ENCODE results near the gene UGT1A8. TPM values are rescaled to one million over a fixed set of nuclear protein-coding genes. Genes with fewer than 3 reads are reported as not detected.

The UGT1A8 gene
- total and polyA plus RNA-seq, 9 of the 15 experiments (the other 6 are each of a cell fraction or from before 2014, with no cell fraction given) = 0.04 TPM; not detected in 8

GRCh38 chr2:233745073-233745755, 127.8 kb downstream of the UGT1A8 start:
- H3K36me3 ChIP-seq (ENCODE audit: control insufficient read depth, insufficient read depth, low read length) = no peaks in the 10 kb centered on the region
- H4K20me1 ChIP-seq (replicated peaks; ENCODE audit: control insufficient read depth, insufficient read depth, low read length) = no peaks in the 10 kb centered on the region
- intact Hi-C loops (cut with micrococcal nuclease) (no loop called here), in situ Hi-C loops (cut with MboI) (no loop called here)
- DNase-seq (ENCODE audit: extremely low read depth in 1 of 4, low spot score in 3 of 4) (no peak), FAIRE-seq (no peak), ATAC-seq (no peak)
- WGBS (ENCODE audit: insufficient coverage, low coverage, missing lambda C conversion rate) = 0% methylated on average over 3 of the region's 5 CpGs
- H3K9ac ChIP-seq (ENCODE audit: insufficient read depth in 1 of 2, low read depth in 2 of 2, low read length in 2 of 2) = no peak overlapping the region
- H3K27me3 ChIP-seq (ENCODE audit: control insufficient read depth in 2 of 2, insufficient read depth in 2 of 2, low read length in 2 of 2) = no peaks in the 10 kb centered on the region
- no peaks in the 10 kb centered on the region for H3K79me2 ChIP-seq (ENCODE audit: control insufficient read depth, insufficient read depth, low read length)
- no peaks in the 10 kb centered on the region for H3K9me3 ChIP-seq (replicated peaks; ENCODE audit: control insufficient read depth, insufficient read depth, low read depth, low read length)
- no peaks in the 10 kb centered on the region for H3K9me1 ChIP-seq (ENCODE audit: control insufficient read depth, insufficient read depth, low read length)
- ChIA-PET CTCF (ENCODE audit: low intra/inter-chr PET ratio) (no interaction called here), POLR2A (no interaction called here)
- peaks cover 0 to 7% of the 10 kb centered on the region in 2 experiments; a peak in 2 of 5 replicates for H3K4me1 ChIP-seq (replicated peaks in 1 of 2; ENCODE audit: control insufficient read depth in 2 of 2, insufficient read depth in 2 of 2, low read length in 2 of 2)
- no TSS peak for BruUV-seq (replicated peaks)
- no peak overlapping the region for H3K27ac ChIP-seq (ENCODE audit: extremely low read depth, low read depth, low read length)
- no peak overlapping the region for H3K4me2 ChIP-seq (ENCODE audit: insufficient read depth, low read length)
- H3K4me3 ChIP-seq = no peak overlapping the region
- H2AFZ ChIP-seq (ENCODE audit: low read depth, low read length) = no peak overlapping the region
- no peak for TF ChIP-seq TRIM24 (IDR thresholded peaks at IDR 0.05)
- TF ChIP-seq BCOR (IDR thresholded peaks at IDR 0.05) = no peak
- TF ChIP-seq, protein P1, sequence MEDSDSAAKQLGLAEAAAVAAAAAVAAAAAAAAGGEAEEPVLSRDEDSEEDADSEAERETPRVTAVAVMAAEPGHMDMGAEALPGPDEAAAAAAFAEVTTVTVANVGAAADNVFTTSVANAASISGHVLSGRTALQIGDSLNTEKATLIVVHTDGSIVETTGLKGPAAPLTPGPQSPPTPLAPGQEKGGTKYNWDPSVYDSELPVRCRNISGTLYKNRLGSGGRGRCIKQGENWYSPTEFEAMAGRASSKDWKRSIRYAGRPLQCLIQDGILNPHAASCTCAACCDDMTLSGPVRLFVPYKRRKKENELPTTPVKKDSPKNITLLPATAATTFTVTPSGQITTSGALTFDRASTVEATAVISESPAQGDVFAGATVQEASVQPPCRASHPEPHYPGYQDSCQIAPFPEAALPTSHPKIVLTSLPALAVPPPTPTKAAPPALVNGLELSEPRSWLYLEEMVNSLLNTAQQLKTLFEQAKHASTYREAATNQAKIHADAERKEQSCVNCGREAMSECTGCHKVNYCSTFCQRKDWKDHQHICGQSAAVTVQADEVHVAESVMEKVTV (CRISPR knock-in tag; IDR thresholded peaks at IDR 0.05) = no peak
- TF ChIP-seq, protein P2, sequence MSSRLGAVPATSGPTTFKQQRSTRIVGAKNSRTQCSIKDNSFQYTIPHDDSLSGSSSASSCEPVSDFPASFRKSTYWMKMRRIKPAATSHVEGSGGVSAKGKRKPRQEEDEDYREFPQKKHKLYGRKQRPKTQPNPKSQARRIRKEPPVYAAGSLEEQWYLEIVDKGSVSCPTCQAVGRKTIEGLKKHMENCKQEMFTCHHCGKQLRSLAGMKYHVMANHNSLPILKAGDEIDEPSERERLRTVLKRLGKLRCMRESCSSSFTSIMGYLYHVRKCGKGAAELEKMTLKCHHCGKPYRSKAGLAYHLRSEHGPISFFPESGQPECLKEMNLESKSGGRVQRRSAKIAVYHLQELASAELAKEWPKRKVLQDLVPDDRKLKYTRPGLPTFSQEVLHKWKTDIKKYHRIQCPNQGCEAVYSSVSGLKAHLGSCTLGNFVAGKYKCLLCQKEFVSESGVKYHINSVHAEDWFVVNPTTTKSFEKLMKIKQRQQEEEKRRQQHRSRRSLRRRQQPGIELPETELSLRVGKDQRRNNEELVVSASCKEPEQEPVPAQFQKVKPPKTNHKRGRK (tag; IDR thresholded peaks at IDR 0.05) = no peak
- no peak for TF ChIP-seq LARP7 (IDR thresholded peaks at IDR 0.05)
- TF ChIP-seq ZNF277 (CRISPR knock-in tag; IDR thresholded peaks at IDR 0.05; ENCODE audit: borderline replicate concordance) = no peak
- TF ChIP-seq RBM34 (IDR thresholded peaks at IDR 0.05; ENCODE audit: borderline replicate concordance, insufficient read depth, low read length) = no peak
- no peak for TF ChIP-seq FOXO4 (CRISPR knock-in tag; IDR thresholded peaks at IDR 0.05)
- no peak for TF ChIP-seq RHOXF2B (CRISPR knock-in tag; conservative IDR thresholded peaks at IDR 0.05)
- no peak for TF ChIP-seq THRB (CRISPR knock-in tag; conservative IDR thresholded peaks at IDR 0.05)
- TF ChIP-seq, protein P3, sequence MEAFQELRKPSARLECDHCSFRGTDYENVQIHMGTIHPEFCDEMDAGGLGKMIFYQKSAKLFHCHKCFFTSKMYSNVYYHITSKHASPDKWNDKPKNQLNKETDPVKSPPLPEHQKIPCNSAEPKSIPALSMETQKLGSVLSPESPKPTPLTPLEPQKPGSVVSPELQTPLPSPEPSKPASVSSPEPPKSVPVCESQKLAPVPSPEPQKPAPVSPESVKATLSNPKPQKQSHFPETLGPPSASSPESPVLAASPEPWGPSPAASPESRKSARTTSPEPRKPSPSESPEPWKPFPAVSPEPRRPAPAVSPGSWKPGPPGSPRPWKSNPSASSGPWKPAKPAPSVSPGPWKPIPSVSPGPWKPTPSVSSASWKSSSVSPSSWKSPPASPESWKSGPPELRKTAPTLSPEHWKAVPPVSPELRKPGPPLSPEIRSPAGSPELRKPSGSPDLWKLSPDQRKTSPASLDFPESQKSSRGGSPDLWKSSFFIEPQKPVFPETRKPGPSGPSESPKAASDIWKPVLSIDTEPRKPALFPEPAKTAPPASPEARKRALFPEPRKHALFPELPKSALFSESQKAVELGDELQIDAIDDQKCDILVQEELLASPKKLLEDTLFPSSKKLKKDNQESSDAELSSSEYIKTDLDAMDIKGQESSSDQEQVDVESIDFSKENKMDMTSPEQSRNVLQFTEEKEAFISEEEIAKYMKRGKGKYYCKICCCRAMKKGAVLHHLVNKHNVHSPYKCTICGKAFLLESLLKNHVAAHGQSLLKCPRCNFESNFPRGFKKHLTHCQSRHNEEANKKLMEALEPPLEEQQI (IDR thresholded peaks at IDR 0.05) = no peak
- no peak for TF ChIP-seq CREB1 (IDR thresholded peaks at IDR 0.05)
- TF ChIP-seq CREB1 (CRISPR knock-in tag; IDR thresholded peaks at IDR 0.05) = no peak
